HG03442 (cell line): ENCODE results near the gene IRAK2.
"Not testable (repeated sequence)": the region's sequence is repeated elsewhere in the genome, so short reads cannot be mapped to it uniquely, and the experiment has no call there.

ENCODE experiments used
- ATAC-seq: cut with Tn5 transposase; IDR thresholded peaks from one replicate; pipeline ENCODE4 v1.9.1; 2021; ENCODE audit warnings: mild to moderate bottlenecking, moderate library complexity; ENCODE audit not compliant: unreplicated experiment

The IRAK2 gene

DNA sequence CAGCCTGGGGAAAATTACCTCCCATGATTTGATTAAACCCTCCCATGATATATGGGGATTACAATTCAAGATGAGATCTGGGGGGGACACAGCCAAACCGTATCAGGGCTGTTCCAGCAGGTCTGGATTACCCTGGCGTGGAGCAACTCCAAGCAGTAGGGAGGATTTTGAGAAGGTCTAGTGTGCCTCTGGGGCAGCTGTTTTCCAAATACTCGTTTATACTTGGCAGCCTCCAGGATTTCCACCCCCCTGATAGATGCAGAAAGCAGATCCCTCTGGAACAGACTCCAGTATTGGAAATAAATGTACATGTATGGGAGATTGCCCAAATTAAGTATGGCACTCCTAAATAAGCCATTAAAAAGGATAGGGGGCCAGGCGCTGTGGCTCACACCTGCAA, 7.7 kb upstream of the IRAK2 start:
- no peak for ATAC-seq

DNA sequence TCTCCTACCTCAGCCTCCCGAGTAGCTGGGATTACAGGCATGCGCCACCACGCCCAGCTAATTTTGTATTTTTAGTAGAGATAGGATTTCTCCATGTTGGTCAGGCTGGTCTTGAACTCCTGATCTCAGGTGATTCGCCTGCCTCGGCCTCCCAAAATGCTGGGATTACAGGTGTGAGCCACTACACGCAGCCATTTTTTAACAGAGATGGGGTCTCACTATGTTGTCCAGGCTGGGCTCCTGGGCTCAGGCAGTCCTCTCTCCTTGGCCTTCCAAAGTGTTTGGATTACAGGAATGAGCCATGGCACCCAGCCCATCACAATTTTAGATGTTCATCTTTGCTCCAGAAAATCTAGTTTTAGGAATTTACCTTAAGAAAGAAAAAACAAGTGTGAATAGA, 6.2 kb upstream of the IRAK2 start:
- ATAC-seq: not testable (repeated sequence)

DNA sequence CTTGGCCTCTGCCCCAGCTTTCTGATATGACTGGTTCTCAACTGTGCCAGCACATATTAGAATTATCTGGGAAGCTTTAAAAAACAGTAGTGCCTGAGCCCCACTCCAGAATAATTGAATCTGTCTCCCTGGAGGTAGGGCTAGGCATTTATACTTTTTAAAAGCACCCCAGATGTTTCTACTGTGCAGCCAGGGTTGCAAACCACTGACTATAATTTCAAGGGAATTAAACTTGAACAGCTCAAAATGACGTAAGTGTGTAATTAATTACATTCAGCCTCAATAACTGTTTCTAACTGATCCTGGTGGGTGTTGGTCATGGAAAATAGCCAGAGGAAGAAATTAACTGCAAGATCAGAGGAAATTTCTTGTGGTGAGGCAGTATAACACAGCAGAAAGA, 4.4 kb upstream of the IRAK2 start:
- ATAC-seq: no peak

DNA sequence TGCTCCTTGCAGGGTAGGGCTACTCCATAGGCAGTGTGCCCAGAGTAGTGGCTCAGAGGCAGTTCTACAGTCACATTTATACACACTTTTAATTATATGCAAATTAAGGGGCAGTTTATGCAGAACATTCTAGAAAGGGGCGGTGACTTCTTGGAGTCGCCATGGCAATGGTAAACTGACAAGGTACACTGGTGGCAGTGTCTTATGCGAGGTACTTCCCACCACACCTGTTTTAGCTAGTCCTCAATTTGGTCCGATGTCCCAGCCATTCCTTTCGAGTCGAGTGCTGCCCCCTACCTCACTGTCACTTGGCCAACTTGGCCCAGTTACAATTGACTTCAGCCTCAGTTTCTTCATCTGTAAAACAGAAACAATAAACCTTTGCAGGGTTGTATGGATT, 3.8 kb upstream of the IRAK2 start:
- ATAC-seq: no peak

DNA sequence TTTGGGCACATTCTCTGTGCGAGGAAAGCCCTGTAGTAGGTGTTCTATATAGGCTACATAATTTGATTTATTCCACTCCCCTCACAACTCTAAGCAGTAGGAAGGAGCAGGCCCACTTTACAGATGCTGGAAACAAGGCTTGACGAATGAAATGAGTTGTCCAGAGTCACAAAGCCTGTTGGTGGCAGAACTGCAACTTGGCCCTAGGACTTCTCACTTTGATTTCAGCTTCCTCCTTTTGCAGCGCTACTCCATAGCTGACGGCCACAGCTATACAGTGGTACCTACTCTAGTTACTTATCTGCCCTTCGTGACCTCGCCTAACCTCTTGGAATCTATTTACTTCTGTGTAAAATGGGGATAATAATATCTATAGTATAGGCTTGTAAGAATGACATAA, 2.5 kb upstream of the IRAK2 start:
- no peak for ATAC-seq

DNA sequence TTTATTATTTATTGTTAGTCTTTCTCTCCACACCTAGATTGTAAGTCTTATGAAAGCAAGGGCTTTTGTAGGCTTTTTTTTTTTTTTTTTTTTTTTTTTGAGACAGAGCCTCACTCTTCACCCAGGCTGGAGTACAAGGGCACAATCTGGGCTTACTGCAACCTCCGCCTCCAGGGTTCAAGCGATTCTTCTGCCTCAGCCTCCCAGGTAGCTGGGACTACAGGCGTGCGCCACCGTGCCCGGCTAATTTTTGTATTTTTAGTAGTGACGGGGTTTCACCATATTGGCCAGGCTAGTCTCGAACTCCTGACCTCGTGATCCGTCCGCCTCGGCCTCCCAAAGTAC, 546 bp upstream of the IRAK2 start:
- not testable (repeated sequence) for ATAC-seq

DNA sequence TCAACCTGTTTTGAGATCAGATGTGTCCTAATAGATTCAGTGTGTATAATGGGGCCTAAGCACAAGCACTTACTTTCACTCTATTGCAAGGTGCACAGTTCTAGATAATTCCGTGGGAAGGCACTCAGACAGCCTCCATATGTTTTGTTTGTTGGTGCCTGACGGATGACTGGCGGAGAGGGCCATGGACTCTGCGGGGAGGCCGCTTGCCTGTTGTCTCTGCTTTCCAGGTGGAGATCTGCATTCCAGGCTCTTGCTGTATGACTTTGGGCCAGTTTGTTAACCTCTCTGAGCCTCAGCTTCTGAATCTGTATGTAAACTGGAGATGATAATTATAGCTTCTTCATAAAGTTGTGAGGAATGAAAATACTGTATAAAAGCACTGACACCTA, 1.5 kb downstream of the IRAK2 start:
- ATAC-seq: no peak

DNA sequence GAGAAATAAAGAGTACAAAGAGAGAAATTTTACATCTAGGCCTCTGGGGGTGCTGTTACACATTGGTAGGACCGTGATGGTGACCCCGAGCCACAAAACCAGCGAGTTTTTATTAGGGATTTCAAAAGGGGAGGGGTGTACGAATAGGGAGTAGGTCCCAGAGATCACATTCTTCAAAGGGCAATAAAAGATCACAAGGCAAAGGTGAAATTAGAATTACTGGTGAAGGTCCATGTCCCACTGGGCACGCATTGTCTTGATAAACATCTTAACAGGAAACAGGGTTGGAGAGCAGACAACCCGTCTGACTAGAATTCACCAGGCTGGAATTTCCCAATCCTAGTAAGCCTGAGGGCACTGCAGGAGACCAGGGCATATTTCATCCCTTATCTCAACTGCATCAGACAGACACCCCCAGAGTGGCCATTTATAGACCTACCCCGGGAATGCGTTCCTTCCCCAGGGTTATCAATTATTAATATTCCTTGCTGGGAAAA, 4.3 kb downstream of the IRAK2 start:
- no peak for ATAC-seq

DNA sequence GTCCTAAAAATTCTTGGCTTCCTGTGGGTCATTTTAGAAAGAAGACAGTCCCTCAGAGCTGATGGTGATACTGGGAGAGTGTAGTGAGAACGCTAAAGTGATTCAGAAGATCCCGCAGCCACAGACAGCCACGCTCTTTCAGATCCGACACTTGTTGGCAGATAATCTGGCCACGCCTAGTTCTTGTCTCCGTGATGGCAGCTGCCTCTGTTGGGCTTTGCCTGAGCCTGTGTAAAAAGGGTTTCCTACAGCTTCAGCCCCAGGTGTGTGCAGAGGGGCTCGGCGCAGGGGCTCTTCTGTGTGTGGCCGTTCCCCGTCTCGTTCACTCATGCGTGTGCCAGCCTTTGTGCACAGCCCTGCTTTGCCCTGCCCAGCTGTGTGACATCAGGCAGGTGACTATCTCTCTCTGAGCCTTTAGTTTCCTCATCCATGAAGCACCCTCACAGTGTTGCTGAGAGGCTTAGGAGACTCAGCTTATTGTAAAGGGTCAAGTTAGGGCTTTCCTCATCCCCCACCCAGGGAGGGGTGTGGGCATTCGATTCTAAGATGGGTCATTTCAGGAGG, 6.3 kb downstream of the IRAK2 start:
- ATAC-seq: no peak

DNA sequence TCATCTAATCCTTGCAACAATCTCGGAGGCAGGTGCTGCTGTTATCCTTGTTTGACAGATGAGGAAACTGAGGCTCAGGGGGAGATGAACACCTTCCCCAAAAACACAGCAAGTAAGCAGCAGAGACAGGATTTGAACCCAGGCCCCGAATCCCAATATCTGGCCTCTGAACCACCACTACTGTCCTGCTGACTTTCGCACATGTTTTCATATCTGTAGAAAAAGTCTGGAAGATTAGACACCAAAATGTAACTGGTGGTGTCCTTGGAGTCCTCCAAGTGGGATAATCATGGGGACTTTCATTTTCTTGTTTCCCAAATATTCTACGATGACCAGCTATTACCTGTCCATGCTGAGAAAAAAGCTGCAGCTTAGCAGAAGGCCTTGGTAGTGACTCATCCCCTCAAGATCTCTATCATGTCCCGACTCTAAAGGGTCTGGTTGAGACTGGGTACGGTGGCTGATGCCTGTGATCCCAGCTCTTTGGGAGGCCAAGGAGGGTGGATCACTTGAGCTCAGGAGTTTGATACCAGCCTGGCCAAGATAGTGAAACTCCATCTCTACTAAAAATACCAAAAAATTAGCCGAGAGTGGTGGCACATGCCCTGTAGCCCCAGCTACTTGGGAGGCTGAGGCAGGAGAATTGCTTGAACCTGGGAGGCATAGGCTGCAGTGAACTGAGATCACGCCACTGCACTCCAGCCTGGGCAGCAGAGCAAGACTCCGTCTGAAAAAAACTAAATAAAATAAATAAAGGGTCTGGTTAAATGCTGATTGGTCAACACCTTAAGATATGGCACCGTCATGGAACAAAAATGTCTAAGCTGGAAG, 8.6 kb downstream of the IRAK2 start:
- ATAC-seq: no peak

DNA sequence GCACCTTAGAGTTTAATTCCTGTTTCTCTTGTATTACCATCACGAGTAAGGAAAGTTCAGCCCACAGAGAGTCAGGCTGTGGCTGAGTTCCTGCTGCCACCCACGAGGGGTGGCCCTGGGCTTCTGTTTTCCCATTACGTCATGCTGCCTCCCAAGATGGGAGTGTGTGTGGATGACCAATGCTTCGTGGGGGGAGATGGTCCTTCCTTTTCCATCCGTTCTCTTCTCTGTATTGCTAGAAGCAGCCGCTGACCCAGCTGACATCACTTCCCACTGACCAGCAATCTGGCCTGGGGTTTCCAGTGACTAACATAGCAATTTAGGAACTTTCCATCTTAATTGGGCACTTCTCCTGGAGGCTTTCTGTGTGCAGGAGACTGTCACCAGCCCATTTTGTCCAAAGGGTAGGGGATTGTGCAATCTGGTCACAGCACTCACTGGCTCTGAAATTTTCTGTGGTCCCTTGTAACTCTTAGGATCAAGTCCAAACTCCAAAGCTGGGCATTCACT, 9.3 kb downstream of the IRAK2 start:
- no peak for ATAC-seq

DNA sequence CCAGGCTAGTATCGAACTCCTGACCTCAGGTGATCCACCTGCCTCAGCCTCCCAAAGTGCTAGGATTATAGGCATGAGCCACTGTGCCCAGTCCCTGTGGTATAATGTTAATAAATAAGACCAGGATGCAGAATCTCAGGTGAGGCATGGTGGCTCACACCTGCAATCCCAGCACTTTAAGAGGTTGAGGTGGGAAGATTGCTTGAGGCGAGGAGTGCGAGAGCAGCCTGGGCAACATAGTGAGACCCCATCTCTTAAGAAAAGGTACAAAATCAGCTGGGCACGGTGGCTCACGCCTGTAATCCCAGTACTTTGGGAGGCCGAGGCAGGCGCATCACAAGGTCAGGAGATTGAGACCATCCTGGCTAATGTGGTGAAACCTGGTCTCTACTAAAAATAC, 10.6 kb downstream of the IRAK2 start:
- ATAC-seq: not testable (repeated sequence)

DNA sequence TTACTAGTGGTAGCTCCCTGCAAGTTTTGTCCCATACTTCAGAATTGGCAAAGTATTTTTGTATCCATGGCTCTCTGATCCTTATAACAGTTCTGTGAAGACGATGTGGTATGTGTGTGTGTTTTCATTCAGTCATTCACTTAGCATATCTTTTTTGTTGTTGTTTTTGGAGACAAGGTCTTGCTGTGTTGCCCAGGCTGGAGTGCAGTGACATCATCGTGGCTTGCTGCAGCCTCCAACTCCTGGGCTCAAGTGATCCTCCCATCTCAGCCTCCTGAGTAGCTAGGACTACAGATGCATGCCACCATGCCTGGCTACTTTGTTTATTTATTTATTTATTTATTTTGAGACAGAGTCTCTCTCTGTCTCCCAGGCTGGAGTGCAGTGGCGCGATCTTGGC, 11.4 kb downstream of the IRAK2 start:
- not testable (repeated sequence) for ATAC-seq

DNA sequence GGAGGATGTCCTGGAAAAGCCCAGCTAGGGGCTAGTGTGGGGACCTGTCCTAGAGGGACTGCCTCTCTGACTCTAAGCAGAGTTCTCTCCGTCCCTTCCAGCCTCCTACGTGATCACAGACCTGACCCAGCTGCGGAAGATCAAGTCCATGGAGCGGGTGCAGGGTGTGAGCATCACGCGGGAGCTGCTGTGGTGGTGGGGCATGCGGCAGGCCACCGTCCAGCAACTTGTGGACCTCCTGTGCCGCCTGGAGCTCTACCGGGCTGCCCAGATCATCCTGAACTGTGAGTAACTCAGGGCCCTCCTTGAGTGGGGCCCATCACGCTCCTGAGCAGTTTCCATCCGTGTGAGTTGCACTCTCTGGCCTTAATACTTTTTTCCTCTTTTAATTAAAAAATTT, 13.0 kb downstream of the IRAK2 start:
- ATAC-seq: no peak

DNA sequence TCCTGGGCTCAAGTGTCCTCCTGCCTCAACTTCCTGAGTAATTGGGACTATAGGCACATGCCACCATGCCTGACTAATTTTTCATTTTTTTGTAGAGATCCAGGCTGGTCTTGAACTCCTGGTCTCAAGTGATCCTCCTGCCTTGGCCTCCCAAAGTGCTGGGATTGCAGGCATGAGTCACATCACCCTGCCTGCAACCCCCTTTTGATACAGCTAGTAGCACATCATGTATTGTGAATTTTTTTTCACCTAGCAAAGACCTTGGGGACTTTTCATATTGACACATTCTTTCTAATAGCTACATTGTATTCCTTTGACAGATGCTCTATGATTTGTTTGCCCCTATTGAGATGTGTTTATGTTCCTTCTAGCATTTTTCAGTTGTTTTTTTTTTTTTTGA, 14.2 kb downstream of the IRAK2 start:
- ATAC-seq: no peak

DNA sequence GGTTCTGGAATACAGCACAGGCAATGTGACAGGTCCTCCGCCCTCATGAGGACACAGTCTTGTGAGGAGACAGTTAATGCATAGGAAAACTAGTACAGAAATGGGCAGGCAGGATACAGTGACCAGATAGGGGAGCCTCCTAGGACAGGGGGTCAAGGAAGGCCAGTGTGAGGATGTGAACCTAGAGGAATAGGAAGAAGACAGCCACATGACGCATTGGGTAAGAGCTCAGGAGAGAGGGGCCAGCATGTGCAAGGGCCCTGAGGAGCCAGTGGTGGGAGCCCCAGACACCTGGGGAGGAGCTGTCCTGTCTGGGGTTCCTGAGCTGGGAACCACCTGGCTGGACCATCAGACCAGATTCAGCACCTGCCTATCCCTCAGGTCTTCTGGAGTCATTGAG, 15.6 kb downstream of the IRAK2 start:
- no peak for ATAC-seq

DNA sequence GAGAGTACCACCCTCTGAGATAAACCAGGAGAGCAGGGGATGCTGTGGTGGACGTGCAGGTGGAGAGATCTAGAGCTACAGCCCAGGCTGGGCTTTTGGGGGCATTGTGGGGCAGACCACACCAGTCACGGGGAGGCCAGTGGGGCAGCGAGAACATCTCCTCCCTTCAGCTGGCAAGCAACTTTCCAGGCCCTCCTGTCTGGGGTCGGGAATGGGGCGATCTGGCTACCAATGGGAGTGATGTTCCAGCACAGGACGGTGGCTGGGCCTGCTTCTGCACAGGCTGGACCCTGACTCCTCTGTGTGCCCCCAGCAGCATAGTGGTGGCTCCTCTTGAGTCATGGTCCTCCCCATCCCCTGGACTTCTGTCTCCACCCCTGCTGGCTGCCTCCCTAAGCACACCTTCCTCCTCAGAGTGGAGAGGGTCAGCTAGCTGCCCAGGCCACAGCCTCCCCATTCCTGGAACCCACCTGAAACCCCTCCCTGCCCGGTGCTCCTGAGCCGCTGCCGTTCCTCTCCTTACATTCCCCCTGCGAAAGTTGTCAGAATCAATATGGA, 16.1 kb downstream of the IRAK2 start:
- ATAC-seq: no peak

DNA sequence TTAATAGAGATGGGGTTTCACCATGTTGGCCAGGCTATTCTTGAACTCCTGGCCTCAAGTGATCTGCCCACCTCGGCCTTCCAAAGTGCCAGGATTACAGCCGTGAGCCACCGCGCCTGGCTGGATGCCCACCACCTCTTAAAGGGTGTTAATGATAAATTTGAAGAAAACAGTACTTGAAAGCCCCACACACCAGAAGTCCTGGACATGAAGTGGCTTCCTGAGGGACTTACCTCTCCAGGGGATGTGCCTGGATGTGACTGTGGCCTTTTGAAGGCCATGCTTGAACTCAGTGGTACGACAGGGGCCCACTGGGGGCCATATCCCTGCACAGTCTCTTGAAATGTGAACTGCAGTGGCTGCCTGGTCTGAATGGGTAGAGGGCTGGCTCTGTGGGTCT, 18.2 kb downstream of the IRAK2 start:
- ATAC-seq: no peak

DNA sequence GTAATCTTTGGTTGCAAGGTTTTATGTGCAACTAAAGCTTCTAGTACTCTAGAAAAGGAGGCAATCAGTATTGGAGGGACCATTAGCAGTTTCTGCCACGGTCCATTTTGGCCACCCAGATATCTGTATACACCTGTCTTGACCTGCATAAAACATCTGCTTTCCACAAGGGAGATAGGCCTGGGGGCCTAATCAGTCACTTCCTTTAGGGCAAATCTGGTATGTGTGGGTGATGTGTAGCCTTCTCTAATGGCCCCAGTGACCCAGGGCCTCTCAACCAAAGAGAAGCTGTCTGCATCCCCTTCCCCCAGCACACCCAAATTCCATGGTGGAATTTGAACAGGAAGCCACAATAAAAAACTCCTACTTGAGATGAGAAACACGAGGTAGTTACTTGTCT, 19.5 kb downstream of the IRAK2 start:
- no peak for ATAC-seq

DNA sequence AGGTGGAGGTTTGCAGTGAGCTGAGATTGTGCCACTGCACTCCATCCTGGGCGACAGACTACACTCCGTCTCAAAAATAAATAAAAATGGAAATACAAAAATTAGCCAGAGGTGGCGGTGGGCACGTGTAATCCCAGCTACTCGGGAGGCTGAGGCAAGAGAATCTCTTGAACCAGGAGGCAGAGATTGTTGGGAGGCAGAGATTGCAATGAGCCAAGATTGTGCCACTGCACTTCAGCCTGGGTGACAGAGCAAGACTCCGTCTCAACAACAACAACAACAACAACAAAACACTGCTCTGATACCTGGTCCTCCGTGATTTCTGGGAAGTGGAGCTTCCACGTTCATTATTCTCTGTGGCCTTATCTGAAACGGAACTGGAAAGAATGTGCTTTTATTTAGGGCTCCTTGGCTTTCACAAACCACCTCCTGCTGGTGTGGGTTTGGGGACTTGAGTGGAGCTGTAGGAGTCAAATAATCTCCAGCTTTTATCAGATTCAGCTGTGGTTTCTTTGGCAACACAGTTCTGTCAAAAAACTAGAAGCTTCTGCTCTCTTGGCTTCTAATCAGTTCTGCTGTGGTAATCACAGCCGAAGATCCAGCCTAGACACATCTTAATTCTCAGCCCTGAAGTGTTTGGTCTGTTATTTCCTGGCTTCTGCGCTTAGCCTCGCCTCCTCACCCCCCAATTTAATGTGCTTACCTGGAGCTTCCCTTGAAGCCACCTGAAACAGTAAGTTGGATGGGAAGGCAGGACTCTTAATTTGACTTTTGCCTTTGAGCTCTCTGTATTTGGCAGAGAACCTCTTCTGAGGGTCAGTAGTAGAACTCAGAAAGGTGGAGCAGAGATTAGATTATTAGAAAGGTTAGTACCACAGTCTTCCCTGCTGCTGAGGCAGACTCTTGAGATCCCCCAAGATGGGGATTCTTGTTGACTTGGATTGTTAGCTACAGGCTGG, 21.4 kb downstream of the IRAK2 start:
- no peak for ATAC-seq

DNA sequence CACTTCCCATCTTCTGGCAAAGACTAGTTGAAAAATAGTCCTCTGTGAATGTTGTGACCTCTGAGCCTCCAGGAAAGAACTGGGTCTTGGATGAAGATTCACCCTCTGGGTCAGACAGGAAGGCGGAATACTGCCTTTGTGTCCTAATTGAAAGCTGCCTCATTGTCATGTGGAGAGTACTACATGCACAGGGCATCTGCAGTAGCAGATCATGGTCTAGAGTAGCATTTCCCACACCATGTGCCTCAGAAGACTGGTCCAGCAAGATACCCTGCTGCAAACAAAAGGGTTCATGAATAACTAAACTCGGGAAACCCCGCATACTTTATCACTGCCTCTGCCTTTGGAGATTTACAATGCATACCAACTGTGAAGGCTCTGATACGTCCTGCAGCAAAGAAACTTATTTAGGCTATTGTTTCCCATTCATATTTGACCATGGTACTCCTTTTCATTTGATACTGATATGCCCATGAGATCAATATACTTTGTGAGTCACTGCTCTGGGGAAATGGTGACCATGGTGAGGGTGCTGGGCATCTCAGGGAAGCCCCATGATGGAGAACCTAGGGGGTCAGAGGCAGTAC, 22.7 kb downstream of the IRAK2 start:
- ATAC-seq: no peak
